A549 treated with CORT108297 at 1 μM for 4 hours (cell line): ENCODE data around the gene FBXO2. TPM values are rescaled to one million over a fixed set of nuclear protein-coding genes. Genes with fewer than 3 reads are reported as not detected.

Experiments
- total RNA-seq: library from RNA; stranded (reverse); fragments of 200-300 nt; extraction: Qiagen RNA extraction; gene quantifications from 5 replicates; pipeline ENCODE4 v1.2.3, GENCODE V29; 2022

FBXO2 gene
- 6.4 to 11.2 TPM (median 9.0 TPM) in 5 replicates for total RNA-seq

GRCh38 chr1:11654137-11654938 is at the start of gene FBXO2, which contains the start of gene FBXO44:
Gene FBXO2, minus strand, starts transcription at chr1:11654429. Its CDS starts 89 bp downstream, at chr1:11654340.
Gene FBXO44, plus strand, starts transcription at chr1:11654877. Its CDS starts 959 bp downstream, at chr1:11655836.

GRCh38 chr1:11691302-11691914 is 37.2 kb upstream of the FBXO2 start, which contains the start of gene DRAXIN:
Gene DRAXIN, plus strand, starts transcription at chr1:11691710. Its CDS starts 14,549 bp downstream, at chr1:11706259.

GRCh38 chr1:11681071-11681771 is 27.0 kb upstream of the FBXO2 start, which contains the start of gene MAD2L2:
Gene MAD2L2, minus strand, starts transcription at chr1:11681148. Its CDS starts 547 bp downstream, at chr1:11680601.

Other genes with a start within 250 kb of the FBXO2 start
- gene DISP3, start 175.3 kb downstream of the FBXO2 start, total RNA-seq = 0.18 to 0.41 TPM (median 0.29 TPM) in 5 replicates
- 14.0 to 21.5 TPM (median 18.2 TPM) in 5 replicates for gene FBXO44, start 448 bp upstream of the FBXO2 start, total RNA-seq
- gene FBXO6, start 9.8 kb upstream of the FBXO2 start, total RNA-seq = 6.7 to 9.6 TPM (median 8.6 TPM) in 5 replicates
- gene MAD2L2, start 26.7 kb upstream of the FBXO2 start, total RNA-seq = 43.6 to 58.9 TPM (median 54.1 TPM) in 5 replicates
- gene DRAXIN, start 37.3 kb upstream of the FBXO2 start, total RNA-seq = 0.07 to 0.17 TPM (median 0.08 TPM) in 5 replicates
- 73.2 to 113 TPM (median 102 TPM) in 5 replicates for gene AGTRAP, start 81.7 kb upstream of the FBXO2 start, total RNA-seq
- 0.09 TPM in 1 of 5 replicates, not detected in the others for gene C1orf167, start 107.8 kb upstream of the FBXO2 start, total RNA-seq
- gene MTHFR, start 151.5 kb upstream of the FBXO2 start, total RNA-seq = 3.8 to 5.2 TPM (median 4.3 TPM) in 5 replicates
- gene CLCN6, start 151.8 kb upstream of the FBXO2 start, total RNA-seq = 4.6 to 7.8 TPM (median 6.3 TPM) in 5 replicates
- gene NPPA, start 193.4 kb upstream of the FBXO2 start, total RNA-seq = not detected in 5 replicates
- gene NPPB, start 204.5 kb upstream of the FBXO2 start, total RNA-seq = 0.47 TPM in 1 of 5 replicates, not detected in the others